Measurements from ENCODE around the gene ANKLE1.

The ANKLE1 gene

DNA sequence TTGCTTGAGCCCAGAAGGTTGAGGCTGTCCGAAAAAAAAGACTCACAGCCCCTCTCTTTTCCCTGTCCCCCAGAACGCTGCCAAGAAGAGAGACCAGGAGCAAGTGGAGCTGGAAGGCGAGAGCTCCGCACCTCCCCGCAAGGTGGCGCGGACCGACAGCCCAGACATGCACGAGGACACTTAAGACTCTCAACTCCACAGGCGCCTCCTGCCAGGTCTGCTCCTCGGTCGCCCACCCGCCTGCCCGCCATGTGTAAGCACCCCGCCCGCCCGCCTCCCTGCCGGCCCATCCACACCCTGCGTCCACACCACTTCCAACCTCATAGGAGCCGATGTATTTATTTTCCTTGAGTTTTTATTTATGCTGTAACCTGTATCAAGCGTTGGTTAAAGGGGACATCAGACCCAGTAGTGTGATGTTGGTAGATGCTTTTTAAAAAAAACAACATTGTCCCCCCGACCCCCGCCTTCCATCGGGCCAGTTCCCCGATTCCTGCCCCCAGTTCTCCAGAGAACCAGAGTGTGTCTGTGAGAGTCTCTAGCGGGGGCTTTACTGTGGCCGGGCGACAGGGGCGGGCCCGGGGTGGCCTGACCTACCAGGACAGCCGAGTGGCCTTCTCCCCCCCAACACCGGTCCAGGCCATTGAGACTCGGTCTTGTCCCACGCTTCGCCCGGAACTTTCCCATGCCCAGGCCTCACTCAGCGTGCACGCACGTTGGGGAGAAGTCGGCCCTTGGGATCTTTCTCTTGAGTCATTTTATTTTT is 38.0 kb downstream of the ANKLE1 start:
- peaks cover 28 to 64% of the 10 kb centered on the region in 2 donors for H3K36me3 ChIP-seq (replicated peaks in 1 of 2; ENCODE audit: control insufficient read depth in 2 of 2, insufficient read depth in 2 of 2, low read length in 2 of 2)
- no peak overlapping the region for H3K4ac ChIP-seq (ENCODE audit: low read length)
- no peak overlapping the region for H3K27ac ChIP-seq (replicated peaks; ENCODE audit: low read length)
- H3K4me3 ChIP-seq (ENCODE audit: low read length in 2 of 2), result no peak overlapping the region
- H3K9ac ChIP-seq (ENCODE audit: low read depth, low read length, poor library complexity), result no peak overlapping the region
- no peak overlapping the region for H3K18ac ChIP-seq (ENCODE audit: low read length)
- no peak overlapping the region for H4K91ac ChIP-seq (ENCODE audit: low read depth, low read length, poor library complexity)
- H3K27me3 ChIP-seq (ENCODE audit: control insufficient read depth in 3 of 3, insufficient read depth in 3 of 3, low read depth in 1 of 3, low read length in 3 of 3), result no peaks in the 10 kb centered on the region
- no peak overlapping the region for H3K4me2 ChIP-seq (ENCODE audit: insufficient read depth, low read length, poor library complexity, severe bottlenecking)
- H2BK12ac ChIP-seq (ENCODE audit: low read length), result no peak overlapping the region
- no peak overlapping the region for H2BK15ac ChIP-seq (ENCODE audit: low read length)
- no CpG with 5 or more reads among the region's 40 CpGs for WGBS, 2 donors (ENCODE audit: extremely low coverage in 2 of 2, insufficient read length in 2 of 2, insufficient replicate concordance in 1 of 2)
- peaks cover 0 to 7% of the 10 kb centered on the region in 2 donors for H3K4me1 ChIP-seq (ENCODE audit: control insufficient read depth in 2 of 2, insufficient read depth in 1 of 2, low read depth in 1 of 2, low read length in 2 of 2)
- no peak overlapping the region for H3K14ac ChIP-seq (ENCODE audit: low read length)
- H2BK5ac ChIP-seq (ENCODE audit: low read length), result no peak overlapping the region
- no peak overlapping the region for H4K8ac ChIP-seq (ENCODE audit: low read depth, low read length)
- DNase-seq (ENCODE audit: low spot score), result no peak
- peaks cover 0 to 2% of the 10 kb centered on the region in 2 donors for H3K9me3 ChIP-seq (replicated peaks in 1 of 2; ENCODE audit: control insufficient read depth in 2 of 2, insufficient read depth in 1 of 2, low read depth in 1 of 2, low read length in 2 of 2)
- no peak overlapping the region for H3K23ac ChIP-seq (ENCODE audit: low read depth, low read length, poor library complexity)
- peaks cover 15% of the 10 kb centered on the region for H3K79me1 ChIP-seq (ENCODE audit: low read depth, low read length)
- no peak overlapping the region for H2BK120ac ChIP-seq (ENCODE audit: low read depth, low read length)
- no peak overlapping the region for H2AK5ac ChIP-seq (ENCODE audit: low read depth, low read length)
- H2AFZ ChIP-seq (ENCODE audit: low read length), result no peak overlapping the region

DNA sequence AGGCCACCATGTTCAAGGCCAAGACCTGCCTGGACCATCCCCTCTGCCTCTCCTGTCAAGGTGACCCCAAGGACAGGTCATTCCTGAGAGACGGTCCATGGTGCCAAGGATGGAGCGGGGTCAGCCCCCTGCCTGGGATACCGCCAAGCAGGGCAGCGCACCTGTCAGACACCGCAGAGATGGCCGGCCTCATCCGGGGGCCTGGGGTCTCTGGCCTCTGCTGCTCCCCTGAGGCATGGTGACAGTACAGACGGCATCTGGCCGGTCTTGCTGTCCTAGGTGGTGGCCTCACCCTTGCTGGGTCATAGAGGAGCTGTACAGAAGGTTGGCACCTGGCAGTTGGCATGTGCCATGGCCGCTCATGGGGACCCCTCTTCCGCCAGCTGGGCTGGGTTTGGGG is 38.7 kb downstream of the ANKLE1 start:
- Histone ChIP-seq H3K79me1 (ENCODE audit: low read depth, low read length) (peaks cover 15% of the 10 kb centered on the region), H3K27me3 (ENCODE audit: control insufficient read depth in 3 of 3, insufficient read depth in 3 of 3, low read depth in 1 of 3, low read length in 3 of 3) (no peaks in the 10 kb centered on the region), H2BK120ac (ENCODE audit: low read depth, low read length) (no peak overlapping the region), H3K4me1 (ENCODE audit: control insufficient read depth in 2 of 2, insufficient read depth in 1 of 2, low read depth in 1 of 2, low read length in 2 of 2) (peaks cover 0 to 7% of the 10 kb centered on the region in 2 donors), H3K4ac (ENCODE audit: low read length) (no peak overlapping the region), H4K91ac (ENCODE audit: low read depth, low read length, poor library complexity) (no peak overlapping the region), H3K4me2 (ENCODE audit: insufficient read depth, low read length, poor library complexity, severe bottlenecking) (no peak overlapping the region), H4K8ac (ENCODE audit: low read depth, low read length) (no peak overlapping the region), H2BK5ac (ENCODE audit: low read length) (peak overlapping the region; percentile 24), H3K9ac (ENCODE audit: low read depth, low read length, poor library complexity) (peak overlapping the region; percentile 30), H3K14ac (ENCODE audit: low read length) (no peak overlapping the region), H3K27ac (replicated peaks; ENCODE audit: low read length) (no peak overlapping the region), H2AK5ac (ENCODE audit: low read depth, low read length) (no peak overlapping the region), H3K4me3 (ENCODE audit: low read length in 2 of 2) (no peak overlapping the region), H3K23ac (ENCODE audit: low read depth, low read length, poor library complexity) (peak overlapping the region; percentile 65), H3K9me3 (replicated peaks in 1 of 2; ENCODE audit: control insufficient read depth in 2 of 2, insufficient read depth in 1 of 2, low read depth in 1 of 2, low read length in 2 of 2) (peaks cover 0 to 2% of the 10 kb centered on the region in 2 donors), H3K36me3 (replicated peaks in 1 of 2; ENCODE audit: control insufficient read depth in 2 of 2, insufficient read depth in 2 of 2, low read length in 2 of 2) (peaks cover 28 to 68% of the 10 kb centered on the region in 2 donors), H3K18ac (ENCODE audit: low read length) (no peak overlapping the region), H2BK15ac (ENCODE audit: low read length) (no peak overlapping the region), H2BK12ac (ENCODE audit: low read length) (no peak overlapping the region), H2AFZ (ENCODE audit: low read length) (no peak overlapping the region)
- no peak for DNase-seq (ENCODE audit: low spot score)
- no CpG with 5 or more reads among the region's 11 CpGs for WGBS, 2 donors (ENCODE audit: extremely low coverage in 2 of 2, insufficient read length in 2 of 2, insufficient replicate concordance in 1 of 2)

DNA sequence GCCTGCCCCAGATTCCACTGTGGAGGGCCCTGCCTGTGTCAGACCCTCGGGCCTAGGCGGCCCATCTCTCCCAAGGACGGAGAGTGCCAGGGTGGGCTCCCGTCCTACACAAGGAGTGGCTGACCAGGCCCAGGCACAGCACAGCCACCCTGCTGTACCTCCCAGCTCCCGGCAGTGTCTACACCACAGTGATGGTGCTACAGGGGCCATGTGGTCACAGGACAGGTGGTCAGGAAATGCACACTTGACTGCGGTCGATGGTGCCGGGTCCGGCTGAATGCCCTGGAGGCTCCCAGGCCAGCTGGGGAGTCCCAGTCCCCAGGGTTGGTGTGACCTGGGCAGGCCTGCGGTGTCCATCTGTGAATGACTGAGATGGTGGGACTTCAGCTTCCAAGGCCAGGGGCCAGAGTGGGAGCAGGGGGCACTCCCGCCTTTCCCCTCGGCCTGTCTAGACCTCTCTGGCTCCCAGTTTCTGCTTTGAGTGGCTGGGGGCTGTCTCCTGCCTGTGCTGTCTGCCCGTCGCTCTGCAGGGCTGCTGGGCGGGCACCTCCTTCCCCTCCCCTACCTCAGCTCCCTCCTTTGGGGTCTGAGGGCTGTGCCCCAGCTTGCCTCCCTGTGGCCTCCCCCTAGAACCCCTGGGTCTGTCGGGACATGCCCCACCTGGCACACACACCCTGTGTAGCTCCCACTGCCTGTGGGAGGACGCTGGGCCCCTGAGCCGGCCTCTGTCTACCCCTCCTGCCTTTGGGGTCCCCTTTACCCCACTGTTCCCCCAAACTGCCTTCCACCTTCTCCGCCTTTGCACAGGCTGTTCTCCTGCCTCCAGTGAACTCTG is 40.2 kb downstream of the ANKLE1 start:
- Histone ChIP-seq H2BK5ac (ENCODE audit: low read length) (peak overlapping the region; percentile 82), H3K36me3 (replicated peaks in 1 of 2; ENCODE audit: control insufficient read depth in 2 of 2, insufficient read depth in 2 of 2, low read length in 2 of 2) (peaks cover 26 to 68% of the 10 kb centered on the region in 2 donors), H3K4ac (ENCODE audit: low read length) (peak overlapping the region; percentile 76), H4K8ac (ENCODE audit: low read depth, low read length) (peak overlapping the region; percentile 56), H3K4me2 (ENCODE audit: insufficient read depth, low read length, poor library complexity, severe bottlenecking) (no peak overlapping the region), H3K9me3 (replicated peaks in 1 of 2; ENCODE audit: control insufficient read depth in 2 of 2, insufficient read depth in 1 of 2, low read depth in 1 of 2, low read length in 2 of 2) (peaks cover 0 to 2% of the 10 kb centered on the region in 2 donors), H2AK5ac (ENCODE audit: low read depth, low read length) (no peak overlapping the region), H2AFZ (ENCODE audit: low read length) (no peak overlapping the region), H3K79me1 (ENCODE audit: low read depth, low read length) (peaks cover 10% of the 10 kb centered on the region), H3K27ac (replicated peaks; ENCODE audit: low read length) (peak overlapping the region; percentile 21), H3K14ac (ENCODE audit: low read length) (no peak overlapping the region), H3K4me3 (ENCODE audit: low read length in 2 of 2) (no peak overlapping the region), H2BK120ac (ENCODE audit: low read depth, low read length) (no peak overlapping the region), H2BK15ac (ENCODE audit: low read length) (no peak overlapping the region), H4K91ac (ENCODE audit: low read depth, low read length, poor library complexity) (peak overlapping the region; percentile 1), H2BK12ac (ENCODE audit: low read length) (no peak overlapping the region), H3K18ac (ENCODE audit: low read length) (peak overlapping the region; percentile 80), H3K27me3 (ENCODE audit: control insufficient read depth in 3 of 3, insufficient read depth in 3 of 3, low read depth in 1 of 3, low read length in 3 of 3) (no peaks in the 10 kb centered on the region), H3K23ac (ENCODE audit: low read depth, low read length, poor library complexity) (peak overlapping the region; percentile 40), H3K9ac (ENCODE audit: low read depth, low read length, poor library complexity) (peak overlapping the region; percentile 47), H3K4me1 (ENCODE audit: control insufficient read depth in 2 of 2, insufficient read depth in 1 of 2, low read depth in 1 of 2, low read length in 2 of 2) (peaks cover 0 to 7% of the 10 kb centered on the region in 2 donors)
- WGBS, 2 donors (ENCODE audit: extremely low coverage in 2 of 2, insufficient read length in 2 of 2, insufficient replicate concordance in 1 of 2), result no CpG with 5 or more reads among the region's 19 CpGs
- no peak for DNase-seq (ENCODE audit: low spot score)

DNA sequence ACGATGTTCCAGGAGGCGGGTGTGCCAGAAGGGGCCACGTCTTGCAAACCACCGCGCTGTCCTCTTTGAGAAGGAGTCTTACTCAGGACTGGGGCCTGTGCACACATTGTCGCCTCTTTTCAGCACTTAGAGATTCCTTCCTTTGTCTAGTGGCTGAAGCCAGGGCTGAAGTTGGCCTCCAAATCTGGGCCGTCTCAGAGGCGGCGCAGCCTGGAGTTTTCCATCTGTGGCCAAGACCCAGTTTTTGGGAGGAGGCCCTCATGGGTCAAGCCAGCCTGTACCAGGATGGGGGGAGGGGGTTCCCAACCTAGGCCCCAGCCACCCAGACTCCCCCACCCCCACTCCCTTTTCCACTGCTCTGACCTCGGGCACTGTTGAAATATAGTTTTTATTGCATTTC is 41.2 kb downstream of the ANKLE1 start:
- Histone ChIP-seq H3K14ac (ENCODE audit: low read length) (no peak overlapping the region), H2BK12ac (ENCODE audit: low read length) (no peak overlapping the region), H4K8ac (ENCODE audit: low read depth, low read length) (no peak overlapping the region), H3K79me1 (ENCODE audit: low read depth, low read length) (peaks cover 13% of the 10 kb centered on the region), H2BK5ac (ENCODE audit: low read length) (no peak overlapping the region), H3K4me2 (ENCODE audit: insufficient read depth, low read length, poor library complexity, severe bottlenecking) (no peak overlapping the region), H3K27ac (replicated peaks; ENCODE audit: low read length) (peak overlapping the region; percentile 21), H3K9ac (ENCODE audit: low read depth, low read length, poor library complexity) (no peak overlapping the region), H3K4me3 (ENCODE audit: low read length in 2 of 2) (no peak overlapping the region), H3K4ac (ENCODE audit: low read length) (no peak overlapping the region), H4K91ac (ENCODE audit: low read depth, low read length, poor library complexity) (no peak overlapping the region), H3K9me3 (replicated peaks in 1 of 2; ENCODE audit: control insufficient read depth in 2 of 2, insufficient read depth in 1 of 2, low read depth in 1 of 2, low read length in 2 of 2) (peaks cover 0 to 2% of the 10 kb centered on the region in 2 donors), H3K18ac (ENCODE audit: low read length) (no peak overlapping the region), H3K23ac (ENCODE audit: low read depth, low read length, poor library complexity) (peak overlapping the region; percentile 16), H2BK120ac (ENCODE audit: low read depth, low read length) (no peak overlapping the region), H3K36me3 (replicated peaks in 1 of 2; ENCODE audit: control insufficient read depth in 2 of 2, insufficient read depth in 2 of 2, low read length in 2 of 2) (peaks cover 26 to 78% of the 10 kb centered on the region in 2 donors), H3K27me3 (ENCODE audit: control insufficient read depth in 3 of 3, insufficient read depth in 3 of 3, low read depth in 1 of 3, low read length in 3 of 3) (no peaks in the 10 kb centered on the region), H3K4me1 (ENCODE audit: control insufficient read depth in 2 of 2, insufficient read depth in 1 of 2, low read depth in 1 of 2, low read length in 2 of 2) (peaks cover 0 to 15% of the 10 kb centered on the region in 2 donors), H2BK15ac (ENCODE audit: low read length) (no peak overlapping the region), H2AFZ (ENCODE audit: low read length) (no peak overlapping the region), H2AK5ac (ENCODE audit: low read depth, low read length) (no peak overlapping the region)
- no CpG with 5 or more reads among the region's 10 CpGs for WGBS, 2 donors (ENCODE audit: extremely low coverage in 2 of 2, insufficient read length in 2 of 2, insufficient replicate concordance in 1 of 2)
- no peak for DNase-seq (ENCODE audit: low spot score)
